IgD-negative memory B cell (primary cell): ENCODE data around the gene GPR176. TPM values are rescaled to one million over a fixed set of nuclear protein-coding genes. Genes with fewer than 3 reads are reported as not detected.

Source experiments
- H3K27ac Mint-ChIP-seq, 3 donors: one replicate each; pipeline ENCODE4 v1.8.0; 2020 to 2022; ENCODE audit warnings: mild to moderate bottlenecking in 3 of 3, mixed read lengths in 3 of 3, moderate library complexity in 1 of 3
- H3K27me3 Mint-ChIP-seq: one replicate; pipeline ENCODE4 v1.8.0; 2021; ENCODE audit warnings: mixed read lengths
- H3K36me3 Mint-ChIP-seq: one replicate; pipeline ENCODE4 v1.8.0; 2020; ENCODE audit warnings: mild to moderate bottlenecking, mixed read lengths
- H3K4me1 Mint-ChIP-seq, 3 donors: one replicate each; pipeline ENCODE4 v1.8.0; 2020 to 2022; ENCODE audit warnings: mixed read lengths in 3 of 3, mild to moderate bottlenecking in 1 of 3
- H3K4me3 Mint-ChIP-seq, 4 donors: one replicate each; pipeline ENCODE4 v1.8.0; 2020 to 2022; ENCODE audit warnings: mild to moderate bottlenecking in 4 of 4, mixed read lengths in 4 of 4, moderate library complexity in 3 of 4
- H3K9me3 Mint-ChIP-seq, 3 donors: one replicate each; pipeline ENCODE4 v1.8.0; 2020 to 2021; ENCODE audit warnings: mixed read lengths in 3 of 3, mild to moderate bottlenecking in 1 of 3
- polyA plus RNA-seq: library from polyadenylated mRNA; unstranded; fragments of 300-500 nt; fragmentation: Illumina TruSeq; gene quantifications from one replicate; pipeline ENCODE4 v1.2.3, GENCODE V29; 2021

GPR176 gene
- polyA plus RNA-seq, 1 donor from 2014 or later = 0.46 TPM

DNA sequence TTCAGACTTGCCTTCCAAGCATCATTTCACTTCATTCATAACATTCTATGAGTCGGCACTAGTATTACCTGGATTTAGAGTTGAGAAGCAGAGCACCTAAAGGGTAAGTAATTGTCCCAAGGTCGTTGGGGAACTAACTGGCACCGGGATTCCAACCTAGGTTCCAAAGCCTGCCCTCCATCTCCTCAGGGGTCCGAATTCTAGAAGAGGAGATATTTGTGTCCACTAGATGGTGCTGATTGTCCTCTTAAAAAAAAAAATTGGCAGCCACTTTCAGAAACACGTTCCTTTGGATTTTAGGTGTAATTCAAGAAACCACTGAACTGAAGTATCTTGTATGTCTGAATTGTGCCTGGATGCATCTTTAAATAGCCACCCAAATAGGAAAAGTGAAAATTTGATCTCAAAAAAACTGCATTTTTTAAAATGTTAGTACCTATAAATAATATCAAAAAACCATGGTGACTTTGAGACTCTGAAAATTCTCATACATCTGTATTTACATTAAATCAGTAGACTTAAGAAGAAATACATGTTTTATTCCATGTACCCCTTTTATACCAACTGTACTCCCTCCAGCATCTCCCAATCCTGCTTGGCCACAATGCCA, 133.5 kb downstream of the GPR176 start:
- H3K4me1 Mint-ChIP-seq = peaks cover 15 to 23% (median 21%) of the 10 kb centered on the region in 3 donors
- H3K27me3 Mint-ChIP-seq = no peaks in the 10 kb centered on the region
- no peaks in the 10 kb centered on the region for H3K9me3 Mint-ChIP-seq
- peak overlapping the region in 1 of 4 donors; percentile 71 for H3K4me3 Mint-ChIP-seq
- H3K27ac Mint-ChIP-seq = peak overlapping the region in 2 of 3 donors; percentile 43 to 68
- H3K36me3 Mint-ChIP-seq = no peaks in the 10 kb centered on the region

DNA sequence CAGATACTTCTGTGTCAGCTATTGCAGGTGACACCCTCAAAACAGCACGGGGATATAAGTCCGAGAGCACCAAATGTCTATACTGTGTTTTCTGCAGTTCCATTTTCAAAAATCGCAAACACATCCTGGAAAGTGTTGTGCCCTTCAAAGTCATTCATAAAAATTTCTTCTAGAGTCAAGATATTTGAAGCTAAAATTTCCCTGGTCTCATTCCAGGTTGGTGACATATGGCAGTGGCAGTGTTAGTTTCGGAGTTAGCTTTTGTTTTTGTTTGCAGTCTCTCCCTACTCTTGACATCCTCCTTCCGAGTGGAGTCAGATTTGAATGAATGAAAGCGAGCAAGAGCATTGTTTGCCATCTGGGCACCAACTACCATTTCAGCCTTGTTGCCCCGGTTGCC, 134.2 kb downstream of the GPR176 start:
- Mint-ChIP-seq H3K4me1 (peaks cover 15 to 26% (median 21%) of the 10 kb centered on the region in 3 donors), H3K4me3 (peak overlapping the region in 2 of 4 donors; percentile 56 to 71), H3K36me3 (no peaks in the 10 kb centered on the region), H3K9me3 (no peaks in the 10 kb centered on the region), H3K27ac (peak overlapping the region in 1 of 3 donors; percentile 68), H3K27me3 (no peaks in the 10 kb centered on the region)

DNA sequence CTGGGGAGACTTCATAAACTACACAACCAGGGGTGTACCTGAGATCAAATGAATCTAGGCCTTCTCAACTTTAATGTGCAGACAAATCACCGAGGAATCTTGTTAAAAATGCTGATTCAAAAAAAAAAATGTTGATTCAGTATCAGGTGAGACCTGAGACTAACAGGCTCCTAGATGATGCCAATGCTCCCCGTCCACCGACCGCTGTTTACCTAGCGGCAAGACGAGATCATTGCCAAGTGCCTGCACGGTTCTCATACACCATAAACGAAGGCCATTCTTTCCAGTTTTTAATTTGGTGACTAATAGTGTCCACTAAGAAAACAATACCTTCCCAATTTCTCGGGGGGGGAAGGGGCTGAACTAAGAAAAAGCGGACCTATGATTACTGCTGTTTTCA, 134.9 kb downstream of the GPR176 start:
- Mint-ChIP-seq H3K36me3 (no peaks in the 10 kb centered on the region), H3K9me3 (no peaks in the 10 kb centered on the region), H3K27me3 (no peaks in the 10 kb centered on the region), H3K4me3 (peak overlapping the region in 2 of 4 donors; percentile 46 to 71), H3K27ac (peak overlapping the region in 2 of 3 donors; percentile 18 to 69), H3K4me1 (peaks cover 15 to 26% (median 21%) of the 10 kb centered on the region in 3 donors)

DNA sequence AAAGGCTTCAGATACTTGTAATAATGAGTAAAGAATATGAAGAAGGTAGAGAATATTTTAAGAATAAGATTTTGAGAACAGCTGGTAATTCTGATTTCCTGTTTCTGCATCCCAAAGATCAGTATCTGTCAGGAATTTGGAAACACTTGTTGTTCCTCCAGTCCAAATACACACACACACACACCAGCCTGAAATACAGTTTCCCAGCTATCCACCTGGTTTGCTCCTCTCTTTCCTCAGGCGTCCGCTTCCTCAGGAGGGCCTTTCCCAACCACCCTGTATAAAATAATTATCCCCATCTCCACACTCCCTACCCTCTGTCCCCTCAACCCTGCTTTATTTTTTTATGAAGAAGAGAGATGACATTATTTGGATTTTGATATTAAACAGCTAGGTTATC, 135.4 kb downstream of the GPR176 start:
- peak overlapping the region in 3 of 4 donors; percentile 21 to 68 (median 46) for H3K4me3 Mint-ChIP-seq
- H3K4me1 Mint-ChIP-seq = peaks cover 15 to 26% (median 21%) of the 10 kb centered on the region in 3 donors
- no peaks in the 10 kb centered on the region for H3K36me3 Mint-ChIP-seq
- H3K27ac Mint-ChIP-seq = peak overlapping the region in 2 of 3 donors; percentile 18 to 69
- H3K27me3 Mint-ChIP-seq = no peaks in the 10 kb centered on the region
- H3K9me3 Mint-ChIP-seq = no peaks in the 10 kb centered on the region

DNA sequence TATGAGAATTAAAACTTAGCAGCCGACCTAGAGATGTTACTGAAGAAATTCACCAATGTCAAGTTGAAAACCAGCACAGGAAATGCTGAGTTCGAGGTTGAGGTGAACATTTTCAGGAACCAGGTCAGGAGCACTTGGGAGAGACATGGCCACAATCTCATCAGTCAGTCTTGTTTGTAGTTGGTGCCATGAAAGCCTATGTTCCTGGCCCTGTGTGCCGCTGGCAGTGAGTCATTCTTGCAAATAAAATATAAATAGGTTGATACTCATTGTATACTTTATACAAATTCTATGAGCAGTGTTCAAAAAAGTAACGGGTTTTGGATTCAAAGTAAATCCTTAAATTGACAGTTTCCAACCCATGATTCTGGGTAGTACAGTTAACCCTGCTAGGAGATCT, 135.9 kb downstream of the GPR176 start:
- Mint-ChIP-seq H3K36me3 (no peaks in the 10 kb centered on the region), H3K9me3 (no peaks in the 10 kb centered on the region), H3K4me1 (peaks cover 15 to 26% (median 21%) of the 10 kb centered on the region in 3 donors), H3K27me3 (no peaks in the 10 kb centered on the region), H3K27ac (peak overlapping the region in 1 of 3 donors; percentile 92), H3K4me3 (peak overlapping the region in 3 of 4 donors; percentile 88 to 98 (median 96))

DNA sequence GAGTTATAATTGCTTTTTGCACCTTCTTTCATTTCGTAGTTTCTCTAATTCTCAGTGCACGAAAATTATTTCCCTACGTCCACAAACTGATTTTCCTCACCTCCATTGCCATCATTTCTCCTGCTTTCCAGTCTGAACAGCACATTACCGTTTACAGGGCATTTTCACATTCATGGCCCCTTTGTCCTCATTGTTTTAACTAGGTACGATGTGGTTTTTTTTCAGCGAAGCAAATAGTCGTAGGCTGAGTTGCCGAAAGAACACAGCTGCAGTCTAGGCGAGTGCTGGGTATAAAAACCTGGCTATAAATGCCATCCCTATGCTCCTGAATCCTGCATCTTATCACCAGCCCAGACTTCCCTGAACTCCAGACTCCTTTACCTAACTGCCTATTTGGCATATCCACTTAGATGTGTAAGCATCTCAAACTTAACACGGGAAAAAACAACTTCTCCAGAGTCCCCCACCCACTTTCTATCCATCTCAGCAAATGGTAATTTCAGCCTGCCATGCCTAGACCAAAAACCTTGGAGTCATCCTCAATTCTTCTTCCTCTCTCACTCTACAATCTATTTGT, 136.7 kb downstream of the GPR176 start:
- no peaks in the 10 kb centered on the region for H3K36me3 Mint-ChIP-seq
- no peaks in the 10 kb centered on the region for H3K9me3 Mint-ChIP-seq
- peaks cover 15 to 26% (median 21%) of the 10 kb centered on the region in 3 donors for H3K4me1 Mint-ChIP-seq
- H3K27ac Mint-ChIP-seq = peak overlapping the region; percentile 92 to 98 (median 92)
- no peaks in the 10 kb centered on the region for H3K27me3 Mint-ChIP-seq
- peak overlapping the region; percentile 88 to 98 (median 97) for H3K4me3 Mint-ChIP-seq

DNA sequence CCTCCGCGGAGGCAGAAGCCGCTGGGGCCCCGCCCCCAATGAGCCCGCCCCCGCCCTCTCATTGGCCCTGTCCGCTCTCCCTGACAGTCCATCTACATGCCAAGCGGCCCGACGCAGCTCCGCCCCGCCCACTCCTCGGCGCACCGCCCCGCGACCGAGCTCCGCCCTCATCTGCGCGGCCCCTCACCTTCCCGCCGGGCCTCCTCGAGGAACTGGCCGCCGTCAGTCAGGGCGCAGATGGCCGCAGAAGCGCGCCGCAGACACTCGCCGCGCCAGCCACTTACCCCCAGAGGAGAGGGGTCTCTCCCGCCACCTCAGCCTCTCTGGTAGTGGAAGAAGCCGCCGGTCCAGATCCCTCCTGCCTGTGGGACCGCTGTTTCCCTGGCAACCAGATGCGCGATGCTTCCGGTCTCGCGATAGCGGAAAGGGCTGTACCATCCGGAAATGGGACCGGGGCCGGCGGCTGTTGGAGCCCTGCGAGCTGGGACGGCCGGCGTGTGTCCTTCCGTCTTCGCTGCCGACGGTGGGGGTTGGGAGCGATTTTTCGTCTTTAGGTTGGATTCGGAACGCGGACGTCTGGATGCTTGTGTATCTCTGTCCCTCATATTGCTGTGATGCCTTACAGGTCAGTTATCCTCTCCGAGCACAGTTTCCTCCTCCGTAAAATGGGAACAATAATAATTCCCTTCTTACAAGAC, 137.5 kb downstream of the GPR176 start, which contains the start of gene FSIP1:
TSS of gene FSIP1 (minus strand) at position 401 of the 698 bp plus-strand sequence. CDS start 6,317 bp downstream, outside the sequence.
- Mint-ChIP-seq H3K27ac (peak within 1 kb of the TSS; percentile 92 to 98 (median 92)), H3K4me3 (peak within 1 kb of the TSS; percentile 88 to 98 (median 97)), H3K36me3 (no peaks in the 10 kb centered on the region), H3K4me1 (peaks cover 15 to 26% (median 21%) of the 10 kb centered on the region in 3 donors), H3K9me3 (no peaks in the 10 kb centered on the region), H3K27me3 (no peaks in the 10 kb centered on the region)

DNA sequence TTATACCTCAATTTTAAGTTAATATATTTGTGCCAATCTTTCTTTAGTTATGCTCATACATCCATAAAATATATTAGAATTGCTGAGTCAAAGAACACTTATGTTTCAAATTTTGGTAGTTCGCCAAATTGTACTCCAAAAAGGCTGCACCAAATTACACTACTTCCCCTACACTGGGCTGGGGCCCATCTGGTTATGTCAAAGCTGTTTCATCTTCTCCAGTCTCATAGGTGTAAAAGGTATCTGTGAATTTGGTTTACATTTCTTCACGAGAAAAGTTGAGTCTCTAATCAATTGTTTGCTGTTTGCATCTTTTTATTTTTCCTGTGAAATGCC, 138.1 kb downstream of the GPR176 start:
- Mint-ChIP-seq H3K9me3 (no peaks in the 10 kb centered on the region), H3K4me1 (peaks cover 17 to 29% (median 21%) of the 10 kb centered on the region in 3 donors), H3K27me3 (peaks cover 4% of the 10 kb centered on the region), H3K4me3 (peak overlapping the region; percentile 88 to 98 (median 97)), H3K27ac (peak overlapping the region; percentile 92 to 98 (median 92)), H3K36me3 (no peaks in the 10 kb centered on the region)

DNA sequence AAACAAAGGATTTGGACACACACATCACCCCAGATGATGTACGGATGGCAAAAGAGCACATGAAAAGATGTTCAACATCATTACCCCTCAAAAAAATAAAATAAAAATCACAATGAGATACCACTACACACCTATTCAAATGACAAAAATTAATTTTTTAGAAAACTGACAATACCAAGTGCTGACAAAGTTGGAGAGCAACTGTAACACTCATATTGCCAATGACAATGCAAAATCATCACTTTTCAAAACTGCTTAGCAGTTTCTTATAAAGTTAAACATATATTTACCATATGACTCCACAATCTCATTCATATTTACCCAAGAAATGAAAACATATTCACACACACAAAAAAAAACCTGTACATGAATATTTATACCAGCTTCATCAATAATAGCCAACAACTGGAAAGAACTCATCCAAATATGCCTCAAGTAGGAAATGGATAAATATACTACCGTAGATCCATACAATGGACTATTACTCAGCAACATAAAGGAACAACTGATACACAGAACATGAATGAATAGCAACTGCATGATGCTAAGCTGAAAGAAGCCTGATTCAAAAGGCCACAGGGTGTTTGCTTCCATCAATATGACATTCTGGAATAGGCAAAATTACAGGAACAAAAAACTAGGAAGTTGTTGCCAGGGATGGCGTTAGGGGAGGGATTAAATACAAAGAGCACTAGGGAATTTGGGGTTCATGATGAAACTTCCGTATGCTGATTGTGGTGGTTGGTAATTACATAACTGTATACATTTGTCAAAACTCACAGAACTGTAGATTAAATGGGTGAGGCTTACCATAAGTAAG, 138.7 kb downstream of the GPR176 start:
- Mint-ChIP-seq H3K4me3 (peak overlapping the region; percentile 38 to 98 (median 93)), H3K27me3 (peaks cover 4% of the 10 kb centered on the region), H3K27ac (peak overlapping the region; percentile 25 to 98 (median 92)), H3K9me3 (no peaks in the 10 kb centered on the region), H3K36me3 (no peaks in the 10 kb centered on the region), H3K4me1 (peaks cover 15 to 27% (median 18%) of the 10 kb centered on the region in 3 donors)

DNA sequence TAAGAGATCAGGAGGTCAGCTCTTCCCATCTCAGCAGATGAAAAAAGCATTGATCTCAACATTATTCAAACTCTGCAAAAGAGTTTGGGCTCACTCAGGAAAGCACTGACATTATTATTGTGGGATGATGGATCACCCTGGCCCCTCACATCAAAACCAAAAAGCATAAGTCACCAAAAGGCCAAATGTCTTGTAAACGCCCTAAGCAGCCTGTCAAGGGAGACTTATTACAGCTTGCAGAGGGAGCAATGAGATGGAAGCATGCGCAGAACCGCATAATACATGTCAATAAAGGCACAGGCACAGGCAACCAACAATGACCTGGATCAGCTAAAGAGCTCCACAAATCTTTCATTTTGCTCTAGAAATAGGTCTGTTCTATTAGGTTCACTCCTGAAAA, 142.0 kb downstream of the GPR176 start:
- H3K27ac Mint-ChIP-seq = no peak overlapping the region
- peaks cover 7 to 18% (median 10%) of the 10 kb centered on the region in 3 donors for H3K4me1 Mint-ChIP-seq
- H3K27me3 Mint-ChIP-seq = peaks cover 10% of the 10 kb centered on the region
- no peak overlapping the region for H3K4me3 Mint-ChIP-seq
- H3K9me3 Mint-ChIP-seq = no peaks in the 10 kb centered on the region
- peaks cover 2% of the 10 kb centered on the region for H3K36me3 Mint-ChIP-seq

DNA sequence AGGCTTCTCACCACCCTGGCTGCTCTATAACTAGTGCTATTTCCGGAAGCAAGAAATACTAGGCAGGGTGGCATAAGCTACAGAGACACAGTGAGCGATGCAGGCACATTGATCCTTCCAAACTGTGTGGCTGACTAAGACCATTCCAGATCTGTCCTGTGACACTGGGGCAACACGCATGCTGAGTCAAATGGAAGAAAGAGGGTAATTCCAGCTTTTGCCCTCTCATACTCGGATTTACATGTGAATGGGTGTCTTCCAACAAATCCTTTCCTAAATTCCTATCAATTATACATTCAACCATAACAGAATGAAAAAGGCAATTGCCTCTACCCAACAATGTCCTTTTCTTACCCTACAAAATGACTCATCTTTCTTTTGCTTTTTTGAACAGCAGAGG, 142.6 kb downstream of the GPR176 start:
- H3K36me3 Mint-ChIP-seq = peaks cover 2% of the 10 kb centered on the region
- no peak overlapping the region for H3K4me3 Mint-ChIP-seq
- H3K27me3 Mint-ChIP-seq = peaks cover 10% of the 10 kb centered on the region
- H3K27ac Mint-ChIP-seq = no peak overlapping the region
- no peaks in the 10 kb centered on the region for H3K9me3 Mint-ChIP-seq
- H3K4me1 Mint-ChIP-seq = peaks cover 5 to 18% (median 8%) of the 10 kb centered on the region in 3 donors

DNA sequence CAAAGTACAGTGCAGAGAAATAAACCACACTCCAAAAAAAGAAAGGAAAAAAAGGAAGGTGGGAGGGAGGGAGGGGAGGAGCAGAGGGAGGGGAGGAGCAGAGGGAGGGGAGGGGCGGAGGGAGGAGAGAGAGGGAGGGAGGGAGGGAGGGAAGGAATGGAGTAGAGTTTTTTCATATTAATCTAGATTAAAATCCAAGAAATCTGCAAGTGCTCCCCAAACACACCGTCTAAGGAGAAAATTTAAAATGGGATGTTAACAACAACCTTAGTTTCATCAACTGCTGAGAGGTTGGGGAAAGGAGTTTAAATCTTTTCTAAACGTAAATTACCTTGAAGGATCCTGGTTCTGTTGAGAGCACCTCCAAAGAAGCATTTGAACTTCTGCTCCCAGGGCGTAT, 144.0 kb downstream of the GPR176 start:
- Mint-ChIP-seq H3K4me3 (no peak overlapping the region), H3K27me3 (peaks cover 10% of the 10 kb centered on the region), H3K4me1 (peaks cover 4 to 10% (median 8%) of the 10 kb centered on the region in 3 donors)

DNA sequence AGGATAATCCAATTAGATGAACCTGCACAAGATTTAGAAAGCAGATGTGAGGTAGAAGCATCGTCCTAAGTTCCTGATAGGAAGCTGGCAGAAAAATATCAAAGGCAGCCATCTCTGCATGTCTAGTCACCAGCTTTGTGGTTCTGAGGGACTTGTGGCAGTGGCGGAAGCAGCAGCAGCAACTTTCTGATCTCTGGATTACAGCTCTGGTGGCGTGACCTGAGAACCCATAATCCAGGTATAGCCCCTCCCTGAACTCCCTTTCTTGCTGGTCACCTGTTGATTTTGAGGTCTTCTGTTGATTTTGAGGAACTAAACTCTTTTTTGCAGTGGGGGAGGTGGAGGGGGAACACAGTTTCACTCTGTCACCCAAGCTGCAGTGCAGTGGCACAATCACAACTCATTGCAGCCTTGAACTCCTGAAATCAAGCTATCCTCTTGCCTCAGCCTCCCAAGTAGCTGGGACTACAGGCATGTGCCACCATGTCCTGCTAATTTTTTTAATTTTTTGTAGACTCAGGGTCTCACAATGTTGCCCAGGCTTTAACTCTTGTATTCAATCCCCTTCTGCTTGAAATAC, 145.3 kb downstream of the GPR176 start:
- Mint-ChIP-seq H3K9me3 (no peaks in the 10 kb centered on the region), H3K4me1 (peaks cover 4 to 10% (median 8%) of the 10 kb centered on the region in 3 donors), H3K4me3 (peak overlapping the region in 1 of 4 donors; percentile 79), H3K36me3 (peaks cover 2% of the 10 kb centered on the region), H3K27ac (peak overlapping the region in 1 of 3 donors; percentile 85), H3K27me3 (peaks cover 10% of the 10 kb centered on the region)

More for the DNA sequence above, 144.0 kb downstream of the GPR176 start:
- H3K27ac Mint-ChIP-seq = peak overlapping the region in 1 of 3 donors; percentile 14
- H3K36me3 Mint-ChIP-seq = peaks cover 2% of the 10 kb centered on the region
- H3K9me3 Mint-ChIP-seq = no peaks in the 10 kb centered on the region
